Adrenal gland (tissue), 12 donors: Measurements from ENCODE around the gene SNX9. TPM values are rescaled to one million over a fixed set of nuclear protein-coding genes. Genes with fewer than 3 reads are reported as not detected.
A peak's percentile ranks its signal among the peaks of the same experiment; 100 is the strongest.

ENCODE experiments used
- DNase-seq, 7 donors: peaks; one replicate each; pipeline ENCODE4 v3.0.0-alpha.2; 2019 to 2020
- H3K27ac ChIP-seq, 5 donors: fragments of 200-600 bp; sonication (generic) in 4 of 5; 1 replicate in 3 of 5; 2 replicates in 2 of 5; pipeline versions ENCODE4 v1.5.1 to v1.8.0; 2016 to 2020; ENCODE audit warnings: mild to moderate bottlenecking in 1 of 5
- H3K27me3 ChIP-seq: fragments of 200-600 bp; 2 replicates; pipeline ENCODE4 v1.8.0; 2021
- H3K36me3 ChIP-seq, 2 donors: fragments of 200-600 bp; replicated peaks in 1 of 2; 1 replicate in 1 of 2; 2 replicates in 1 of 2; pipeline versions ENCODE4 v1.5.1 to v1.8.0; 2018 to 2022
- H3K4me1 ChIP-seq, 2 donors: fragments of 200-600 bp; replicated peaks in 1 of 2; 1 replicate in 1 of 2; 2 replicates in 1 of 2; pipeline versions ENCODE4 v1.5.1 to v1.8.0; 2018 to 2021
- H3K4me3 ChIP-seq, 4 donors: fragments of 200-600 bp; sonication (generic) in 3 of 4; one replicate each; pipeline ENCODE4 v1.5.1; 2016 to 2018
- H3K9me3 ChIP-seq, 3 donors: fragments of 200-600 bp; sonication (generic) in 1 of 3; replicated peaks in 1 of 3; 1 replicate in 2 of 3; 2 replicates in 1 of 3; pipeline versions ENCODE4 v1.5.1 to v1.8.0; 2016 to 2021
- CTCF ChIP-seq, 6 experiments: fragments of 450-650 bp in 4 of 6; fragments of 200-600 bp in 2 of 6; sonication (generic) in 1 of 6; IDR thresholded peaks; 1 replicate in 5 of 6; 2 replicates in 1 of 6; pipeline versions ENCODE4 v1.5.1 to v1.8.0; 2016 to 2021; ENCODE audit warnings: antibody characterized with exemption in 6 of 6, mild to moderate bottlenecking in 2 of 6, moderate library complexity in 1 of 6
- POLR2A ChIP-seq, 2 donors: fragments of 450-650 bp; IDR thresholded peaks; one replicate each; pipeline ENCODE4 v1.6.1; 2017; ENCODE audit warnings: antibody characterized with exemption in 2 of 2, mild to moderate bottlenecking in 2 of 2, moderate library complexity in 1 of 2
- WGBS, 4 donors: extraction: QIAGEN DNeasy Blood & Tissue Kit in 2 of 4; methylation state at CpG; one replicate each; pipeline versions ENCODE4 v1.1.5 to v1.1.7; 2013 to 2017; 5-methylcytosine and 5-hydroxymethylcytosine counted together
- intact Hi-C, 2 donors: fragments of 100-400 bp; cut with DNase I; formaldehyde crosslinking; loops; one replicate each; pipeline versions ENCODE4 v1.14.1 to v1.15.0; 2022 to 2023
- polyA plus RNA-seq, 3 donors: library from polyadenylated mRNA; stranded (reverse); fragments of 200-250 nt in 2 of 3; fragments of 350-450 nt in 1 of 3; fragmentation: Illumina TruSeq in 1 of 3; extraction: RNeasy Lipid Tissue Mini Kit (QIAGEN cat#74804) in 1 of 3; gene quantifications; one replicate each; pipeline ENCODE4 v1.2.3, GENCODE V29; 2013 to 2014
- total RNA-seq, 9 donors: library from RNA; depleted of rRNA in 4 of 9; stranded (reverse); fragments of >200 nt in 4 of 9; fragments of 120-200 nt in 1 of 9; fragmentation: NEBNext Ultra II Directional in 1 of 9; extraction: Animal tissue kit (Norgen Biotek cat#: 25700) in 1 of 9; gene quantifications; one replicate each; pipeline versions ENCODE4 v1.1.0 to v1.2.4, GENCODE V29; 2013 to 2023
- donor health status: healthy with polysubstance abuse.
- donor health status: Bipolar disorder and iron deficiency.
- donor health status: DM: yes; HTN: yes; CAD: no.
- donor health status: DM: no; HTN: no; CAD: no.
- donor health status: DM: no; HTN: no; CAD: no.
- donor health status: DM: yes; HTN: yes; CAD: no.

The SNX9 gene
- total and polyA plus RNA-seq, 12 donors, result 27.7 to 59.6 (median 50.4) TPM

- Histone ChIP-seq H3K36me3 (no peaks in the 10 kb centered on the region), H3K27me3 (no peaks in the 10 kb centered on the region), H3K9me3 (no peaks in the 10 kb centered on the region), H3K4me3 (no peak overlapping the region), H3K4me1 (peaks cover 0 to 14% of the 10 kb centered on the region in 2 donors), H3K27ac (no peak overlapping the region)
- 86 to 89% (median 87%) methylated on average over 16 of the region's 16 CpGs for WGBS, 4 donors
- intact Hi-C loops, result no loop called here
- TF ChIP-seq CTCF (IDR thresholded peaks at IDR 0.05) (no peak), POLR2A (IDR thresholded peaks at IDR 0.05) (no peak)
- DNase-seq, result no peak
Observed at GRCh38 chr6:157978021-157978783, 155.2 kb downstream of the SNX9 start.

GRCh38 chr6:157980288-157981131 lies 157.5 kb downstream of the SNX9 start:
- Histone ChIP-seq H3K27me3 (no peaks in the 10 kb centered on the region), H3K9me3 (no peaks in the 10 kb centered on the region), H3K27ac (peak overlapping the region in 3 of 5 donors; percentile 66 to 85 (median 69)), H3K36me3 (no peaks in the 10 kb centered on the region), H3K4me1 (peaks cover 0 to 30% of the 10 kb centered on the region in 2 donors), H3K4me3 (peak overlapping the region in 1 of 4 donors; percentile 87)
- DNase-seq, result peak in 2 of 7 donors; percentile 24 to 39
- TF ChIP-seq POLR2A (IDR thresholded peaks at IDR 0.05) (no peak), CTCF (IDR thresholded peaks at IDR 0.05) (no peak)
- intact Hi-C loops, result loop anchor here in 1 of 2 donors (5.0 kb wide), 1 partner anchor 92 kb away; no protein-coding TSS in a partner anchor
- 45 to 82% (median 60%) methylated on average over 11 to 19 of the region's 19 CpGs for WGBS, 4 donors

- Histone ChIP-seq H3K36me3 (no peaks in the 10 kb centered on the region), H3K4me3 (peak overlapping the region in 3 of 4 donors; percentile 33 to 90 (median 87)), H3K4me1 (peaks cover 0 to 30% of the 10 kb centered on the region in 2 donors), H3K27me3 (no peaks in the 10 kb centered on the region), H3K27ac (peak overlapping the region in 3 of 5 donors; percentile 66 to 85 (median 69)), H3K9me3 (no peaks in the 10 kb centered on the region)
- TF ChIP-seq POLR2A (IDR thresholded peaks at IDR 0.05), result no peak
- TF ChIP-seq CTCF (IDR thresholded peaks at IDR 0.05), result no peak
- peak in 1 of 7 donors; percentile 23 for DNase-seq
- intact Hi-C loops, result loop anchor here in 1 of 2 donors (5.0 kb wide), 1 partner anchor 91 kb away; no protein-coding TSS in a partner anchor
- 9 to 16% (median 9%) methylated on average over 8 to 24 of the region's 24 CpGs for WGBS, 4 donors
Observed at GRCh38 chr6:157981132-157981394, 158.0 kb downstream of the SNX9 start.
